Endothelial cell of umbilical vein (primary cell): ENCODE data around the gene NUP155. TPM values are rescaled to one million over a fixed set of nuclear protein-coding genes. Genes with fewer than 3 reads are reported as not detected.

Experiments
- BruUV-seq: library from RNA; stranded (reverse); fragments of 400-500 nt; replicated peaks from 2 replicates; lab custom pipeline; 2021; lab: Mats Ljungman, UMichigan
- CTCF ChIA-PET: fragments of 300-600, 350-600 bp; sonication (Branson Sonifier 250); formaldehyde crosslinking; loops from one replicate; lab custom pipeline; 2021; ENCODE audit warnings: antibody characterized with exemption, inconsistent platforms; lab: Charles Lee
- POLR2A ChIA-PET: fragments of 300-600, 350-600 bp; sonication (Branson Sonifier 250); formaldehyde crosslinking; loops from one replicate; lab custom pipeline; 2021; ENCODE audit warnings: antibody characterized with exemption, inconsistent platforms; lab: Charles Lee
- DNase-seq: peaks from one replicate; pipeline ENCODE4 v3.0.0-alpha.2; 2011; ENCODE audit warnings: low read depth, low spot score
- FAIRE-seq: peaks from 2 replicates; lab custom pipeline; 2011; peaks lifted over from hg19 to GRCh38; lab: Jason Lieb, UNC
- H2AFZ ChIP-seq: 2 replicates; pipeline ENCODE4 v1.6.0; 2012; ENCODE audit warnings: low read depth, low read length, control low read depth, inconsistent platforms
- H3K27ac ChIP-seq: 2 replicates; pipeline ENCODE4 v1.5.1; 2011; ENCODE audit warnings: low read depth, mild to moderate bottlenecking, control low read depth, low read length, moderate library complexity; ENCODE audit not compliant: insufficient read depth
- H3K27me3 ChIP-seq, 2 experiments: 2 replicates each; pipeline versions ENCODE4 v1.6.0 to v1.6.1; 2011; ENCODE audit warnings: low read length in 2 of 2, mixed read lengths in 1 of 2; ENCODE audit not compliant: control insufficient read depth in 2 of 2, insufficient read depth in 2 of 2
- H3K36me3 ChIP-seq, 2 experiments: 2 replicates in 1 of 2; 3 replicates in 1 of 2; pipeline ENCODE4 v1.5.1; 2011; ENCODE audit warnings: low read length in 2 of 2, mild to moderate bottlenecking in 1 of 2, moderate library complexity in 1 of 2; ENCODE audit not compliant: control insufficient read depth in 2 of 2, insufficient read depth in 2 of 2; ENCODE audit errors: extremely low read depth in 1 of 2
- H3K4me1 ChIP-seq: 3 replicates; pipeline ENCODE4 v1.5.1; 2011; ENCODE audit warnings: mild to moderate bottlenecking, low read length; ENCODE audit not compliant: control insufficient read depth, insufficient read depth; ENCODE audit errors: extremely low read depth
- H3K4me2 ChIP-seq: 2 replicates; pipeline ENCODE4 v1.6.1; 2011; ENCODE audit warnings: low read length, control low read depth, mixed read lengths; ENCODE audit not compliant: insufficient read depth
- H3K4me3 ChIP-seq, 3 experiments: fragments of 200-600 bp in 1 of 3; sonication (generic), shearing (Covaris generic) in 1 of 3; replicated peaks in 1 of 3; 2 replicates each; pipeline ENCODE4 v1.5.1; 2011 to 2016; ENCODE audit warnings: control low read depth in 3 of 3, low read length in 3 of 3, mild to moderate bottlenecking in 2 of 3, inconsistent platforms in 1 of 3, low read depth in 1 of 3, moderate library complexity in 1 of 3; ENCODE audit not compliant: insufficient read depth in 1 of 3
- H3K79me2 ChIP-seq: 2 replicates; pipeline ENCODE4 v1.6.0; 2012; ENCODE audit warnings: low read length, inconsistent platforms; ENCODE audit not compliant: control insufficient read depth, insufficient read depth
- H3K9ac ChIP-seq: replicated peaks from 2 replicates; pipeline ENCODE3; 2011; ENCODE audit warnings: low read length, control low read depth; ENCODE audit not compliant: insufficient read depth; ENCODE audit errors: extremely low read depth
- H3K9me1 ChIP-seq: replicated peaks from 3 replicates; pipeline ENCODE4 v1.6.0; 2011; ENCODE audit warnings: mild to moderate bottlenecking, low read length; ENCODE audit not compliant: control insufficient read depth, insufficient read depth; ENCODE audit errors: extremely low read depth
- H3K9me3 ChIP-seq: replicated peaks from 2 replicates; pipeline ENCODE4 v1.5.1; 2012; ENCODE audit warnings: low read length, inconsistent platforms; ENCODE audit not compliant: control insufficient read depth, insufficient read depth
- H4K20me1 ChIP-seq: replicated peaks from 2 replicates; pipeline ENCODE3; 2011; ENCODE audit warnings: mild to moderate bottlenecking, low read length; ENCODE audit not compliant: control insufficient read depth, insufficient read depth; ENCODE audit errors: extremely low read depth
- EZH2 ChIP-seq: IDR thresholded peaks from 2 replicates; pipeline ENCODE4 v1.6.1; 2012; ENCODE audit warnings: borderline replicate concordance, low read depth, mild to moderate bottlenecking, moderate library complexity, low read length, inconsistent platforms; ENCODE audit not compliant: severe bottlenecking
- FOS ChIP-seq: IDR thresholded peaks from 2 replicates; pipeline ENCODE4 v1.6.1; 2011; ENCODE audit warnings: mild to moderate bottlenecking, low read length, moderate library complexity, borderline replicate concordance; ENCODE audit not compliant: insufficient read depth
- GATA2 ChIP-seq: IDR thresholded peaks from 2 replicates; pipeline ENCODE4 v1.7.0; 2011; ENCODE audit warnings: low read depth, mild to moderate bottlenecking, moderate library complexity, mixed read lengths, low read length; ENCODE audit not compliant: insufficient read length, insufficient read depth
- JUN ChIP-seq: IDR thresholded peaks from 2 replicates; pipeline ENCODE4 v1.6.1; 2011; ENCODE audit warnings: borderline replicate concordance, low read depth; ENCODE audit not compliant: insufficient read length, insufficient read depth
- MAX ChIP-seq: IDR thresholded peaks from 2 replicates; pipeline ENCODE4 v1.6.1; 2011; ENCODE audit not compliant: insufficient read depth, insufficient read length
- MYC ChIP-seq: IDR thresholded peaks from one replicate; pipeline ENCODE4 v1.6.1; 2011; ENCODE audit warnings: mild to moderate bottlenecking, low read depth, low read length
- POLR2A ChIP-seq: IDR thresholded peaks from 2 replicates; pipeline ENCODE4 v1.6.1; 2012; ENCODE audit warnings: low read depth, mild to moderate bottlenecking, control low read depth, low read length
- POLR2AphosphoS5 ChIP-seq: IDR thresholded peaks from 2 replicates; pipeline ENCODE4 v1.6.1; 2012; ENCODE audit warnings: low read depth, mild to moderate bottlenecking, control low read depth, low read length, moderate library complexity; ENCODE audit not compliant: insufficient read depth
- dilution Hi-C: fragments of 300-500 bp; cut with MboI; formaldehyde crosslinking; loops from one replicate; pipeline ENCODE4 v1.15.0; 2019; ENCODE audit warnings: low sequenced_read_pairs; ENCODE audit not compliant: extremely low pct_ligation_motif_present
- intact Hi-C: fragments of 100-400 bp; cut with micrococcal nuclease; formaldehyde crosslinking; loops from one replicate; pipeline ENCODE4 v1.10.0; 2022
- polyA plus RNA-seq, 4 experiments: library from polyadenylated mRNA; depleted of rRNA in 3 of 4; stranded (reverse) in 3 of 4; unstranded in 1 of 4; fragments of >200 nt; gene quantifications; 2 replicates each; pipeline versions ENCODE4 v1.2.1 to v1.2.3, GENCODE V29; 2011 to 2012; ENCODE audit warnings: missing spikeins in 1 of 4
- total RNA-seq: library from RNA; stranded (reverse); gene quantifications from 2 replicates; pipeline ENCODE4 v1.2.3, GENCODE V29; 2021
- TF ChIP-seq, protein P1 (sequence below), 2 donors: IDR thresholded peaks; 1 replicate in 1 of 2; 2 replicates in 1 of 2; pipeline ENCODE4 v1.5.1; 2011; ENCODE audit warnings: low read length in 2 of 2, mild to moderate bottlenecking in 2 of 2, moderate library complexity in 2 of 2, control low read depth in 1 of 2, inconsistent platforms in 1 of 2, low read depth in 1 of 2; ENCODE audit not compliant: insufficient read depth in 1 of 2; ENCODE audit errors: extremely low read depth in 1 of 2

Gene NUP155
- total and polyA plus RNA-seq, 2 donors (not counting 3 experiments of a cell fraction or from before 2014, with no cell fraction given), result 11.1 to 36.6 TPM

GRCh38 chr5:37316027-37316426 is 54.9 kb downstream of the NUP155 start:
- Histone ChIP-seq H3K27me3 (no peaks in the 10 kb centered on the region), H3K4me2 (no peak overlapping the region), H3K4me3 (no peak overlapping the region), H2AFZ (no peak overlapping the region), H3K9me3 (no peaks in the 10 kb centered on the region), H3K79me2 (no peaks in the 10 kb centered on the region), H3K9ac (no peak overlapping the region), H3K36me3 (peaks cover 4 to 12% of the 10 kb centered on the region in 2 experiments), H3K9me1 (no peaks in the 10 kb centered on the region), H3K27ac (no peak overlapping the region), H3K4me1 (peaks cover 8% of the 10 kb centered on the region), H4K20me1 (no peaks in the 10 kb centered on the region)
- DNase-seq (no peak), FAIRE-seq (no peak)
- BruUV-seq, result no TSS peak
- dilution Hi-C loops (no loop called here), intact Hi-C loops (loop anchor here (10.0 kb wide), 1 partner anchor 251 kb away; no protein-coding TSS in a partner anchor)
- TF ChIP-seq GATA2 (no peak), EZH2 (no peak), POLR2A (no peak), MAX (no peak), POLR2AphosphoS5 (no peak), JUN (no peak), FOS (no peak), MYC (no peak)
- TF ChIP-seq, protein P1, sequence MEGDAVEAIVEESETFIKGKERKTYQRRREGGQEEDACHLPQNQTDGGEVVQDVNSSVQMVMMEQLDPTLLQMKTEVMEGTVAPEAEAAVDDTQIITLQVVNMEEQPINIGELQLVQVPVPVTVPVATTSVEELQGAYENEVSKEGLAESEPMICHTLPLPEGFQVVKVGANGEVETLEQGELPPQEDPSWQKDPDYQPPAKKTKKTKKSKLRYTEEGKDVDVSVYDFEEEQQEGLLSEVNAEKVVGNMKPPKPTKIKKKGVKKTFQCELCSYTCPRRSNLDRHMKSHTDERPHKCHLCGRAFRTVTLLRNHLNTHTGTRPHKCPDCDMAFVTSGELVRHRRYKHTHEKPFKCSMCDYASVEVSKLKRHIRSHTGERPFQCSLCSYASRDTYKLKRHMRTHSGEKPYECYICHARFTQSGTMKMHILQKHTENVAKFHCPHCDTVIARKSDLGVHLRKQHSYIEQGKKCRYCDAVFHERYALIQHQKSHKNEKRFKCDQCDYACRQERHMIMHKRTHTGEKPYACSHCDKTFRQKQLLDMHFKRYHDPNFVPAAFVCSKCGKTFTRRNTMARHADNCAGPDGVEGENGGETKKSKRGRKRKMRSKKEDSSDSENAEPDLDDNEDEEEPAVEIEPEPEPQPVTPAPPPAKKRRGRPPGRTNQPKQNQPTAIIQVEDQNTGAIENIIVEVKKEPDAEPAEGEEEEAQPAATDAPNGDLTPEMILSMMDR (IDR thresholded peaks at IDR 0.05; ENCODE audit: extremely low read depth in 1 of 2, insufficient read depth in 1 of 2, low read depth in 1 of 2, low read length in 2 of 2), result no peak
- CTCF ChIA-PET, result interaction anchor here (1.3 kb wide), 1 partner anchor 13 kb away, joined by 3 read pairs; no protein-coding TSS in a partner anchor
- POLR2A ChIA-PET, result no interaction called here
